H1 (cell line): Measurements from ENCODE around the gene MPC1. TPM values are rescaled to one million over a fixed set of nuclear protein-coding genes. Genes with fewer than 3 reads are reported as not detected.

Experiments used
- CBX8 ChIP-seq: fragments of 300-800, 300-1000 bp; sonication (generic); IDR thresholded peaks from 2 replicates; pipeline ENCODE4 v1.7.1; 2016; ENCODE audit warnings: low read depth, low read length, borderline replicate concordance
- EZH2 ChIP-seq: fragments of 200-600 bp; sonication (generic); IDR thresholded peaks from 2 replicates; pipeline ENCODE4 v1.7.1; 2012; ENCODE audit warnings: low read depth, mild to moderate bottlenecking, moderate library complexity, low read length, inconsistent platforms; ENCODE audit not compliant: severe bottlenecking
- KDM1A ChIP-seq: fragments of 200-600, 300-600 bp; sonication (generic); IDR thresholded peaks from 2 replicates; pipeline ENCODE4 v1.7.1; 2016; ENCODE audit warnings: mild to moderate bottlenecking, low read length, borderline replicate concordance
- NANOG ChIP-seq: IDR thresholded peaks from 2 replicates; pipeline ENCODE4 v1.6.1; 2011; ENCODE audit warnings: low read length, low read depth, mild to moderate bottlenecking, inconsistent platforms; ENCODE audit not compliant: insufficient read depth, poor library complexity, severe bottlenecking
- TCF12 ChIP-seq: IDR thresholded peaks from 2 replicates; pipeline ENCODE4 v1.6.1; 2011; ENCODE audit warnings: low read depth, mild to moderate bottlenecking, low read length
- TEAD4 ChIP-seq: IDR thresholded peaks from 2 replicates; pipeline ENCODE4 v1.6.1; 2012; ENCODE audit warnings: low read depth, low read length, inconsistent platforms, mixed read lengths
- polyA plus RNA-seq, 7 experiments: library from polyadenylated mRNA; depleted of rRNA in 3 of 7; stranded (reverse) in 5 of 7; unstranded in 2 of 7; fragments of >200 nt in 5 of 7; fragments of 200-250 nt in 2 of 7; gene quantifications; 1 replicate in 5 of 7; 2 replicates in 1 of 7; 4 replicates in 1 of 7; pipeline versions ENCODE4 v1.2.1 to v1.2.3, GENCODE V29; 2011 to 2013; ENCODE audit warnings: missing spikeins in 2 of 7, mixed read lengths in 2 of 7
- total RNA-seq: library from RNA; stranded (reverse); fragmentation: NEBNext Ultra II Directional; extraction: Animal tissue kit (Norgen Biotek cat#: 25700); gene quantifications from 2 replicates; pipeline ENCODE4 v1.2.1, GENCODE V29; 2021

MPC1 gene
- total and polyA plus RNA-seq, 2 of the 8 experiments (the other 6 are each of a cell fraction or from before 2014, with no cell fraction given): 10.2 to 12.6 TPM

- TF ChIP-seq CBX8 (no peak), TCF12 (no peak), NANOG (no peak), KDM1A (no peak), TEAD4 (no peak), EZH2 (no peak)
These were observed 41.0 kb upstream of the MPC1 start (continued) for GRCh38 chr6:166423781-166424180.
